Measurements from ENCODE around the gene CTXND2.
"Not testable (repeated sequence)": the region's sequence is repeated elsewhere in the genome, so short reads cannot be mapped to it uniquely, and the experiment has no call there.

CTXND2 gene

DNA sequence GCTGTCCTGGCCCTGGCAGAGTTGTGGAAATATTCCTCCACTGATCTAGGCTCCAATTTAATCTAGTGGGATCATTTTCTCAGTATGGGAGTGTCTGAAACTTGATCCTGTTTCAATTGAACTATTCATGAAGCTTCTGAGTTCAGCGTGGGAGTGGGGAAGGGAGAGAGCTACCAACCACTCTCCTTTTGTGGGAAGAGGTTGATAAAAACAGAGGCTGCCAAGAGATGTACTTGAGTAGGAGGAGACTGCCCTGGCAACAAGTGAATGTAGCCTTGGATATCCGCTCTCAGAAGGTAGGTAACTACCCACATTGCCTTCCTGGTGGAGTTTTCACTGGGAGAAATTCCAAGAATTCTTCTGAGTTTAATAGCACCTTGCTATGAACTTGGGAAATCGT, at the start of gene CTXND2:
CTXND2 (plus strand) TSS at position 119 of the 400 bp plus-strand sequence. CDS start 25,179 bp downstream, outside the sequence.
- ChIA-PET POLR2A (no interaction called here), CTCF (interaction anchor here (1.1 kb wide), 1 partner anchor 8 kb away, joined by 3 read pairs; no protein-coding TSS in a partner anchor)
- no peak for DNase-seq (ENCODE audit: extremely low spot score)
- TF ChIP-seq LEF1 (IDR thresholded peaks at IDR 0.05; ENCODE audit: borderline replicate concordance), result no peak
- no peak for TF ChIP-seq ELF4 (IDR thresholded peaks at IDR 0.05)
- TF ChIP-seq ARNT (IDR thresholded peaks at IDR 0.05), result no peak
- TF ChIP-seq HDGF (IDR thresholded peaks at IDR 0.05; ENCODE audit: borderline replicate concordance), result no peak
- no peak for TF ChIP-seq CTBP1 (IDR thresholded peaks at IDR 0.05; ENCODE audit: borderline replicate concordance)
- TF ChIP-seq BHLHE40 (IDR thresholded peaks at IDR 0.05; ENCODE audit: borderline replicate concordance), result no peak
- TF ChIP-seq ZNF384 (IDR thresholded peaks at IDR 0.05), result no peak
- TF ChIP-seq TARDBP (IDR thresholded peaks at IDR 0.05), result no peak
- TF ChIP-seq L3MBTL2 (conservative IDR thresholded peaks at IDR 0.05), result no peak
- no peak for TF ChIP-seq FOXK2 (IDR thresholded peaks at IDR 0.05)
- no peak for TF ChIP-seq SP1 (IDR thresholded peaks at IDR 0.05)
- TF ChIP-seq NFRKB (IDR thresholded peaks at IDR 0.05), result no peak

DNA sequence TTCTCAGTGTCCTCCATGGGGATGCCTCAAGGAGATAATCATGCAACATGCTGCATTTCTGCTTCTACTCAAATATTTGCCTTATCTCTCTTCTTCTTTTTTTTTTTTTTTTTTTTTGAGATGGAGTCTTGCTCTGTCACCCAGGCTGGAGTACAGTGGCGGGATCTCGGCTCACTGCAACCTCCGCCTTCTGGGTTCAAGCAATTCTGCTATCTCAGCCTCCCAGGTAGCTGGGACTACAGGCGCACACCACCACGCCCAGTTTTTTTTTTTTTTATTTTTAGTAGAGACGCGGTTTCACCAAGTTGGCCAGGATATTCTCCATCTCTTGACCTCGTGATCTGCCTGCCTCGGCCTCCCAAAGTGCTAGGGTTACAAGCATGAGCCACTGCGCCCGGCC, 46.1 kb upstream of the CTXND2 start:
- DNase-seq (ENCODE audit: extremely low spot score); CTCF ChIA-PET; POLR2A ChIA-PET: not testable (repeated sequence)

DNA sequence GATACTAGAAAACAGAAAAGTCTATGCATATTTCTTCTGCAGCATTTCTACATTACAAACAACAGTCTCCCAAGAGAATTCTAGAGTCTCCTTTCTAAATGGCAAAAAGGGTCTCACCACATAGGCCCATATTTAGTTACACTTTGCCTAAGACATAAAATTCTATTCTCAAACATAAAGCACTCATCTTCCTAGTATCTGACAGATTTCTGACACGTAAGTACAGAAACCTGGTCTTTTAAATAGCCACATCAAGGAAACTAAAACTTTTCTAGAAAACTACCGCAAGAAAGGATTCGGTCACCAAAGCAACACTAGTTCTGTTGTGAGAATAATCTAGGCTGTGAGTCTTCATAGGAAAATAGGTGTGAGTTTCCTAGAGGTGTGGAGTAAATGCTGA, 45.3 kb upstream of the CTXND2 start:
- CTCF ChIA-PET, result no interaction called here
- POLR2A ChIA-PET, result no interaction called here
- TF ChIP-seq HDGF (IDR thresholded peaks at IDR 0.05; ENCODE audit: borderline replicate concordance), result no peak
- TF ChIP-seq BHLHE40 (IDR thresholded peaks at IDR 0.05; ENCODE audit: borderline replicate concordance), result no peak
- no peak for TF ChIP-seq L3MBTL2 (conservative IDR thresholded peaks at IDR 0.05)
- no peak for TF ChIP-seq FOXM1 (IDR thresholded peaks at IDR 0.05; ENCODE audit: borderline replicate concordance)
- TF ChIP-seq SUZ12 (IDR thresholded peaks at IDR 0.05), result no peak
- TF ChIP-seq CTBP1 (IDR thresholded peaks at IDR 0.05; ENCODE audit: borderline replicate concordance), result no peak
- DNase-seq (ENCODE audit: extremely low spot score), result no peak

DNA sequence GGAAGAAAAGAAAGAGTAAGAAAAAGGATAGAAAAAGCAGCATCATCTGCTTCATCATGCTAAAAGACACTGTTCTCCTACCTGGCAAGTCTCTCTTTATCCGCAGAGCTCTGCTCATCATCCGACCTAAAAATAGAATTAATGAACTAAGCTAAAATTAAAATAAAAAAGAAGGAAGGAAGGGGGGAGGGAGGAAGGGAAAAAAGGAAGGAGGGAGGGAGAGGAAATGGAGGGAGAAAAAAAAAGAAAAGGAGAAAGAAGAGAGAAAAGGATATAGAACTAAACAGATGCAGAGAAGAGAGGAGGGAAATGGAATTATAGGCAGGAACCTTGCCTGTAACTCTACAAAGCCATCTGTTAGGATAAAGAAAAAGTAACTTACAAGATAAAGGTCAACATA, 44.6 kb upstream of the CTXND2 start:
- no peak for DNase-seq (ENCODE audit: extremely low spot score)
- TF ChIP-seq ARNT (IDR thresholded peaks at IDR 0.05) (no peak), CTBP1 (IDR thresholded peaks at IDR 0.05; ENCODE audit: borderline replicate concordance) (no peak), L3MBTL2 (conservative IDR thresholded peaks at IDR 0.05) (no peak), SUZ12 (IDR thresholded peaks at IDR 0.05) (no peak), LEF1 (IDR thresholded peaks at IDR 0.05; ENCODE audit: borderline replicate concordance) (no peak), BHLHE40 (IDR thresholded peaks at IDR 0.05; ENCODE audit: borderline replicate concordance) (no peak), HDGF (IDR thresholded peaks at IDR 0.05; ENCODE audit: borderline replicate concordance) (no peak), TARDBP (IDR thresholded peaks at IDR 0.05) (no peak), FOXK2 (IDR thresholded peaks at IDR 0.05) (no peak), SP1 (IDR thresholded peaks at IDR 0.05) (no peak)
- POLR2A ChIA-PET, result no interaction called here
- CTCF ChIA-PET, result no interaction called here

DNA sequence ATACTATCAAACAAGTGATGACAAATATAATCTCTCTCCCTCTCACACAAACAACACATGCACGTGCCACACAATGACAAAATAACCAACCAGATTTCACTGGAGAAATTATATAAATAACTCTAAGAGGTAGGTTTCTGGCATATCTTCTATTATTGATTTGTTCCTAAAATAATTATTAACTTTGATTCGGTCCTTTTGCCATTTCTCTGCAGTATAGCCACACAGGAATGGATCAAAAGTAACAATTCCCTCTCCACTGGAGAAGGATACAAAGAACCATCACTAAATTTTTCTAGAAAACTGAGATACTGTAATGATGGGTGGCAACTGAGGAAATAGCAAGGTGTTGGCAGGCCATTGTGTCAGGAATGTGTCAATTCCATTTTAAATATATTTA, 44.0 kb upstream of the CTXND2 start:
- DNase-seq (ENCODE audit: extremely low spot score), result no peak
- TF ChIP-seq SUZ12 (IDR thresholded peaks at IDR 0.05) (no peak), ARNT (IDR thresholded peaks at IDR 0.05) (no peak), FOXK2 (IDR thresholded peaks at IDR 0.05) (no peak), SP1 (IDR thresholded peaks at IDR 0.05) (no peak), BHLHE40 (IDR thresholded peaks at IDR 0.05; ENCODE audit: borderline replicate concordance) (no peak), HDGF (IDR thresholded peaks at IDR 0.05; ENCODE audit: borderline replicate concordance) (no peak), FOXA1 (IDR thresholded peaks at IDR 0.05) (no peak), NFRKB (IDR thresholded peaks at IDR 0.05) (no peak), TARDBP (IDR thresholded peaks at IDR 0.05) (no peak), ZNF384 (IDR thresholded peaks at IDR 0.05) (no peak), ELF4 (IDR thresholded peaks at IDR 0.05) (no peak), L3MBTL2 (conservative IDR thresholded peaks at IDR 0.05) (no peak), CTBP1 (IDR thresholded peaks at IDR 0.05; ENCODE audit: borderline replicate concordance) (no peak), LEF1 (IDR thresholded peaks at IDR 0.05; ENCODE audit: borderline replicate concordance) (no peak), FOXM1 (IDR thresholded peaks at IDR 0.05; ENCODE audit: borderline replicate concordance) (no peak)
- TF ChIP-seq, protein P1, sequence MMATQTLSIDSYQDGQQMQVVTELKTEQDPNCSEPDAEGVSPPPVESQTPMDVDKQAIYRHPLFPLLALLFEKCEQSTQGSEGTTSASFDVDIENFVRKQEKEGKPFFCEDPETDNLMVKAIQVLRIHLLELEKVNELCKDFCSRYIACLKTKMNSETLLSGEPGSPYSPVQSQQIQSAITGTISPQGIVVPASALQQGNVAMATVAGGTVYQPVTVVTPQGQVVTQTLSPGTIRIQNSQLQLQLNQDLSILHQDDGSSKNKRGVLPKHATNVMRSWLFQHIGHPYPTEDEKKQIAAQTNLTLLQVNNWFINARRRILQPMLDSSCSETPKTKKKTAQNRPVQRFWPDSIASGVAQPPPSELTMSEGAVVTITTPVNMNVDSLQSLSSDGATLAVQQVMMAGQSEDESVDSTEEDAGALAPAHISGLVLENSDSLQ (IDR thresholded peaks at IDR 0.05), result no peak
- ChIA-PET POLR2A (no interaction called here), CTCF (no interaction called here)

DNA sequence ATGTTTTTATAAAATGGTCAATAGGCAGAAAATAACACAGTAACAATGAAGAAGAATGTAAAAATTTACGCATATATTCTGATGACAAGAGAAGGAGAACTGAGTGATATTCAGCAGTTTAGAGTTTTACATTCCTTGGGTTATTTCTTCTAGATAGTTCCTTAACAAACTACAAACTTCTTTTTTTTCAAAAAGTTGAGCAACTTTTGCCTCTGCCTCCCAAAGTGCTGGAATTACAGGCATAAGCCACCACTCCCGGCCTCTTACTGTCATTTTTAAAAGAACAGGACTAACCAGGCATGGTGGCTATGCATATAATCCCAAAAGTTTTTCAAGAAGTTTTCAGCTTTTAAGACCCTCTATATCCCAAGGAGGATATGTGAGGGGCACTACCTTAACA, 43.5 kb upstream of the CTXND2 start:
- POLR2A ChIA-PET, result no interaction called here
- CTCF ChIA-PET, result no interaction called here

More for the DNA sequence above, 43.5 kb upstream of the CTXND2 start:
- DNase-seq (ENCODE audit: extremely low spot score), result no peak
- no peak for TF ChIP-seq FOXK2 (IDR thresholded peaks at IDR 0.05)
- no peak for TF ChIP-seq ELF4 (IDR thresholded peaks at IDR 0.05)
- TF ChIP-seq LEF1 (IDR thresholded peaks at IDR 0.05; ENCODE audit: borderline replicate concordance), result no peak
- TF ChIP-seq TARDBP (IDR thresholded peaks at IDR 0.05), result no peak
- TF ChIP-seq ARNT (IDR thresholded peaks at IDR 0.05), result no peak
- no peak for TF ChIP-seq L3MBTL2 (conservative IDR thresholded peaks at IDR 0.05)
- TF ChIP-seq, protein P1 (IDR thresholded peaks at IDR 0.05), result no peak
- no peak for TF ChIP-seq HDGF (IDR thresholded peaks at IDR 0.05; ENCODE audit: borderline replicate concordance)
- TF ChIP-seq SUZ12 (IDR thresholded peaks at IDR 0.05), result no peak
- no peak for TF ChIP-seq FOXM1 (IDR thresholded peaks at IDR 0.05; ENCODE audit: borderline replicate concordance)
- TF ChIP-seq SP1 (IDR thresholded peaks at IDR 0.05), result no peak
- no peak for TF ChIP-seq FOXA1 (IDR thresholded peaks at IDR 0.05)
- no peak for TF ChIP-seq BHLHE40 (IDR thresholded peaks at IDR 0.05; ENCODE audit: borderline replicate concordance)
- TF ChIP-seq ZNF384 (IDR thresholded peaks at IDR 0.05), result no peak
- no peak for TF ChIP-seq CTBP1 (IDR thresholded peaks at IDR 0.05; ENCODE audit: borderline replicate concordance)
- TF ChIP-seq NFRKB (IDR thresholded peaks at IDR 0.05), result no peak
